ENCODE measurements around the gene TSPO.

TSPO gene

DNA sequence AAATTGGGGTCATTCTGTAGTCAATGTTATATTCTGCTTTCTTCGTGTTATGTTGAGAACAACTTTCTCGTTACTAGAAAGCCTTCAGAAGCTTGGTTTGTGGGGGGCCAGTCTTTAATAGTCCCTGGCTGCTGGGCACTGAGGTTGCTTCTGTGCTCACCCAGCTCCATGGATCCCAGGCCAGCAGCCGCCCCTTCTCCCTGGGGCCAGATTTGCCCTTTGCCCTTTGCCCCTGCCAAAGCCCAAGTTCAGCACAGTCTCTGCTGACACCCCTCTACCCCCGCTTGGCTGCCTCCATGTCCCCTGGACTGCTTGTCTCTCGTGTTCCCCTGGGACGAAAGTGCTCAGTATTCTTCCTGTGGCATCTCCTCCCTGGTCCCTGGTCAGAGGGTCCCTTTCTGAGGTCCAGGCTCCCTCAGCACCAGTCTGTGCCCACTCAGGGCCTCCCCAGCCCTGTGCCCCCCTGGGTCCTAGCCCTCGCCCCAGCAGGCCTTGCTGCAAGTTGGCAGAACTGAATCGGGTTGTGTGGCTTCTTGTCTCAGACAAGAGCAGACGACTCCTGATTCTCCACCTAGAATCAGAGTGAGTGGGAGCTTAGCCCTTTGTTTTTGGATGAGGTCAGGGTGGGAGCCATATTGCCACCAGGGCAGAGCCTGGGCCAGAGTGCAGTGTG is 6.7 kb downstream of the TSPO start:
- H3K27me3 ChIP-seq (ENCODE audit: low read depth), result no peaks in the 10 kb centered on the region
- no peaks in the 10 kb centered on the region for H3K9me3 ChIP-seq
- in situ Hi-C loops (cut with MboI; ENCODE audit: low sequenced_read_pairs), result no loop called here
- H3K4me1 ChIP-seq, result no peaks in the 10 kb centered on the region
- H3K4me3 ChIP-seq, result no peak overlapping the region
- DNase-seq (ENCODE audit: low spot score in 2 of 2), result no peak
- peaks cover 9% of the 10 kb centered on the region for H3K36me3 ChIP-seq (replicated peaks)

DNA sequence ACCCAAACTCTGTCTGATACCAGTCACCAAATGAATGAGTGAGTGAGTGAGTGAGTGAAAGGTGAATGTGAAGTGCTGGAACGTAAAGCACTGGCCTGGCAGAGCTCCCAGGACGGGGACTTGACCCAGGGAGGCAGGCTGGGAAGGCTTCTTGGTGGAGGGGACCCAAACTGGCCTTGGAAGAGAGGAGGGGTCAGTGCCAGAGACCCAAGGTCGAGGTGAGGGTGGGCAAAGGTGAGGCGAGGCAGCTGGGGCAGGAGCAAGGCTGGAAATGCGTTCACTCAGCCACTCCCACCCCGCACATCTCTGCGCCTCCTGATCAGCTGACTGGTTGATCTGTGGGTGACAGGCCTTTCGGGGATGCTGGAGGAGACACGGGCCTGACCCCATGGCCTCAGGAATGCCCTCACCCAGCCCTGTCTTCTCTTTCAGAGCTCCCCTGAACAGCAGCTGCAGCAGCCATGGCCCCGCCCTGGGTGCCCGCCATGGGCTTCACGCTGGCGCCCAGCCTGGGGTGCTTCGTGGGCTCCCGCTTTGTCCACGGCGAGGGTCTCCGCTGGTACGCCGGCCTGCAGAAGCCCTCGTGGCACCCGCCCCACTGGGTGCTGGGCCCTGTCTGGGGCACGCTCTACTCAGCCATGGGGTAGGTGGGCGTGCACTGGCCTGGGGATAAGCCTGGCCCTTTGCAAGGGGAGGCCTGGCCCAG is 7.6 kb downstream of the TSPO start:
- in situ Hi-C loops (cut with MboI; ENCODE audit: low sequenced_read_pairs), result no loop called here
- Histone ChIP-seq H3K4me3 (no peak overlapping the region), H3K4me1 (no peaks in the 10 kb centered on the region), H3K36me3 (replicated peaks) (peaks cover 9% of the 10 kb centered on the region), H3K27me3 (ENCODE audit: low read depth) (no peaks in the 10 kb centered on the region), H3K9me3 (no peaks in the 10 kb centered on the region)
- no peak for DNase-seq (ENCODE audit: low spot score in 2 of 2)

DNA sequence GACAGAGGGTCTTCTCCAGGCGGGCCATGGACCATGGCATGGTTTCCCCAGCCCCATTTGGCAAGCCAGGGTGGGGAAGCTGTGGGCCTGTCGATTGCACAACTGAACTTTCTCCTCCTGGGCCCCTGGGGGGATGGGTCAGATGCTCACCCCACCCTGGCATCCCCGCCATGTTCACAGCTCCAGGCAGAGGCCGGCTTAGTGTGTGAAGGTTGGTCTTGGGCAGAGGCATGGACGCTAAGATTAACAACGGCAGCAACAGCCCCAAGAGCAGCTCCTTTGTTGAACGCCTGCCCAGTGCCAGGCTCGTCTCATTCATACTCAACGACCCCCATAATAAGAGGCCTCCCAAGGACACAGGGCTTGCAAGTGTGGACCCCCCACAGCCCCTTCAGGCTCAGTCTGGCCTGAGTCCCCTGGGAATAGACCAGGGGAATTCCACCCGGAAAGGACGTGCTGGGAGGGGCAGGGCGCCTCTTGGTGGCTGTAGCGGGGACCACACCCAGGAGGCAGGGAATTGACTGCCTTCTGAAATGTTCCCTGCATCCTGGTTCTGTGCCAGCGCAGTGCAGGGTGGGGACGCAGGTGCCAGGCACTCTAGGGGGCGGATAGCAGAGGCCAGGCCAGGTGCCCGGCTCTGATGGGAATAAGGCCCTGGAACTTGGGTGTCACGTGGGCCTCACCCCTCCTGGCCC is 8.3 kb downstream of the TSPO start:
- in situ Hi-C loops (cut with MboI; ENCODE audit: low sequenced_read_pairs), result no loop called here
- DNase-seq (ENCODE audit: low spot score in 2 of 2), result peak in 1 of 2 experiments; percentile 61
- Histone ChIP-seq H3K36me3 (replicated peaks) (peaks cover 9% of the 10 kb centered on the region), H3K9me3 (no peaks in the 10 kb centered on the region), H3K4me3 (no peak overlapping the region), H3K27me3 (ENCODE audit: low read depth) (no peaks in the 10 kb centered on the region), H3K4me1 (no peaks in the 10 kb centered on the region)

DNA sequence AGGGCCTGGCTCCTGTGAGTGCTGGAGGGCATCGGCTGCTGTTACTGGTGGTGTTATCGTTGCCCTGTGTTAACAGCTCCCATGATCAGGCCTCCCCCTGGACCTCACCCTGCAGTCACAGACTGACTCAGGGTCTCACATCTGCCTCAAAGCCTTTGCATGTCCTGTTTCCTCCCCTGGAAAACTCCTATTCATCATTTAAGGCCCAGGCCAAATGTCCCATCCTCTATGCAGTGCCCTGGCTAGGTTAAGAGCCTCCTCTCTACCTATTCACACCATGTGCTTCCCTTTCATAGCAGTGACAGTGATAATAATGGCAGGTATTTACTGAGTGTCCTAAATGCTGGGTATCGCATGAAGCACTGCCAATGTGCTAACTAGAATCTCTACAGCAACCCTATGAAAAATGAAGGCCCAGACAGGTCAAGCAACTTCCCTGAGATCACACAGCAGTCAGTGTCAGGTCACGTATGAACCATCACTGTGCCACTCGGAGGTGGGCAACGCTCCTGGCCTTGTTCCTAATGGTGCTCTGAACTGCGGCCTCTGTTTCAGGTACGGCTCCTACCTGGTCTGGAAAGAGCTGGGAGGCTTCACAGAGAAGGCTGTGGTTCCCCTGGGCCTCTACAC is 9.3 kb downstream of the TSPO start:
- Histone ChIP-seq H3K36me3 (replicated peaks) (peaks cover 9% of the 10 kb centered on the region), H3K4me1 (no peaks in the 10 kb centered on the region), H3K4me3 (no peak overlapping the region), H3K27me3 (ENCODE audit: low read depth) (no peaks in the 10 kb centered on the region), H3K9me3 (no peaks in the 10 kb centered on the region)
- in situ Hi-C loops (cut with MboI; ENCODE audit: low sequenced_read_pairs), result no loop called here
- no peak for DNase-seq (ENCODE audit: low spot score in 2 of 2)

- Histone ChIP-seq H3K27me3 (ENCODE audit: low read depth) (no peaks in the 10 kb centered on the region), H3K4me1 (no peaks in the 10 kb centered on the region), H3K36me3 (replicated peaks) (peaks cover 8% of the 10 kb centered on the region), H3K9me3 (no peaks in the 10 kb centered on the region), H3K4me3 (no peak overlapping the region)
- DNase-seq (ENCODE audit: low spot score in 2 of 2), result no peak
- in situ Hi-C loops (cut with MboI; ENCODE audit: low sequenced_read_pairs), result no loop called here
These were observed 11.2 kb downstream of the TSPO start for GRCh38 chr22:43162412-43163150.

GRCh38 chr22:43163241-43163795 is 12.0 kb downstream of the TSPO start:
- H3K9me3 ChIP-seq, result no peaks in the 10 kb centered on the region
- H3K36me3 ChIP-seq (replicated peaks), result peaks cover 14% of the 10 kb centered on the region
- no peaks in the 10 kb centered on the region for H3K27me3 ChIP-seq (ENCODE audit: low read depth)
- in situ Hi-C loops (cut with MboI; ENCODE audit: low sequenced_read_pairs), result no loop called here
- no peak for DNase-seq (ENCODE audit: low spot score in 2 of 2)
- H3K4me1 ChIP-seq, result no peaks in the 10 kb centered on the region
- no peak overlapping the region for H3K4me3 ChIP-seq

DNA sequence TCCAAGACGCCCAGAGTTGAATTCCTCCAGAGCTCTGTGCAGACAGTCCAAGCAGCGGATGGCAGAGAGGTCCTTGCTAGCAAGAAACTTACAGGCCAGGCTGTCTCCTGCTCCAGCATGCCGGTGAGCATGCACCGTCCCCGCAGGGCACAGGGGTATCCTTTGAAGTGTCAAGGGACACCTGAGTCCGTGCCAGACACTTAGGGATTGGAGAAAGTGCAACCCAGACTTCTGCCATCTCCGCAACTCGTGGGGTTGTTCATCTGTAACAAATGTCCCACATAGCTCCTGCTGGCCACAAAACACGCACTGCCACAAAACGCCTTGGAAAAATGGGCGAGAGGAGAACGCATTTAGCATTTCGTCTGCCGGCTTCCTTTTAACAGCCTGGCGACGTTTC is 13.3 kb downstream of the TSPO start:
- Histone ChIP-seq H3K4me1 (no peaks in the 10 kb centered on the region), H3K9me3 (no peaks in the 10 kb centered on the region), H3K4me3 (no peak overlapping the region), H3K36me3 (replicated peaks) (peaks cover 26% of the 10 kb centered on the region), H3K27me3 (ENCODE audit: low read depth) (no peaks in the 10 kb centered on the region)
- in situ Hi-C loops (cut with MboI; ENCODE audit: low sequenced_read_pairs), result no loop called here
- DNase-seq (ENCODE audit: low spot score in 2 of 2), result peak in 1 of 2 experiments; percentile 42

- no peak for DNase-seq (ENCODE audit: low spot score in 2 of 2)
- H3K36me3 ChIP-seq (replicated peaks), result peaks cover 41% of the 10 kb centered on the region
- H3K9me3 ChIP-seq, result no peaks in the 10 kb centered on the region
- H3K27me3 ChIP-seq (ENCODE audit: low read depth), result no peaks in the 10 kb centered on the region
- in situ Hi-C loops (cut with MboI; ENCODE audit: low sequenced_read_pairs), result no loop called here
- no peaks in the 10 kb centered on the region for H3K4me1 ChIP-seq
- H3K4me3 ChIP-seq, result no peak overlapping the region
These were observed 15.0 kb downstream of the TSPO start for GRCh38 chr22:43166132-43166930.

DNA sequence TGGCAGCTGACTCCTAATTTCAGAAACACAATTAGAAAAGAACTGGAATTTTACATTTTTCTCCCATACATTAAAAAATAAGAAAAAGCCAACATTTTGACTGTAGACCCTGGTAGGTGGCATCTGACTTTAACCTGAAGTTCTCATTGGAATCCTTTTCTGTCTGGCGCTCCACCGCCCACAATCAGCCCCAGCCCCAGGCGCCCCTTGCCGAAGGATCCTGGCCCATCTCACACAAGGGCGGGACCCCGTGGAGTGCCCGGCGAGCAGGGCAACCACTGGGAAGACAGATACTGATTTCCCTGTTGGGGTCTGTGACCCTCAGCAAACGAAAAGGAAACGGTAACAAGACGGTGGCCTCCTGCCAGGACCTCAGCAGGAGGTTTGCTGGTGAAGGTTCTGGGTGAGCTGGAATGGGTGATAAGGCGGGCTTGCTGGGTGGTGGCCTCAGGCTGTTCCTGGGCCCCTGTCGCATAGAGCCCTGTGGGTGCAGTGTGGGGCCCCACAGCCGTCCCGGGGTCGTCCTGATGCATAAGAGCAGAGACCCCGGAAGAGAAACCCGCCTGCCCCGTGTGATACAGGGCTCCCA is 15.7 kb downstream of the TSPO start:
- H3K27me3 ChIP-seq (ENCODE audit: low read depth), result no peaks in the 10 kb centered on the region
- no peaks in the 10 kb centered on the region for H3K9me3 ChIP-seq
- DNase-seq (ENCODE audit: low spot score in 2 of 2), result no peak
- peaks cover 49% of the 10 kb centered on the region for H3K36me3 ChIP-seq (replicated peaks)
- H3K4me3 ChIP-seq, result no peak overlapping the region
- in situ Hi-C loops (cut with MboI; ENCODE audit: low sequenced_read_pairs), result no loop called here
- H3K4me1 ChIP-seq, result no peaks in the 10 kb centered on the region

DNA sequence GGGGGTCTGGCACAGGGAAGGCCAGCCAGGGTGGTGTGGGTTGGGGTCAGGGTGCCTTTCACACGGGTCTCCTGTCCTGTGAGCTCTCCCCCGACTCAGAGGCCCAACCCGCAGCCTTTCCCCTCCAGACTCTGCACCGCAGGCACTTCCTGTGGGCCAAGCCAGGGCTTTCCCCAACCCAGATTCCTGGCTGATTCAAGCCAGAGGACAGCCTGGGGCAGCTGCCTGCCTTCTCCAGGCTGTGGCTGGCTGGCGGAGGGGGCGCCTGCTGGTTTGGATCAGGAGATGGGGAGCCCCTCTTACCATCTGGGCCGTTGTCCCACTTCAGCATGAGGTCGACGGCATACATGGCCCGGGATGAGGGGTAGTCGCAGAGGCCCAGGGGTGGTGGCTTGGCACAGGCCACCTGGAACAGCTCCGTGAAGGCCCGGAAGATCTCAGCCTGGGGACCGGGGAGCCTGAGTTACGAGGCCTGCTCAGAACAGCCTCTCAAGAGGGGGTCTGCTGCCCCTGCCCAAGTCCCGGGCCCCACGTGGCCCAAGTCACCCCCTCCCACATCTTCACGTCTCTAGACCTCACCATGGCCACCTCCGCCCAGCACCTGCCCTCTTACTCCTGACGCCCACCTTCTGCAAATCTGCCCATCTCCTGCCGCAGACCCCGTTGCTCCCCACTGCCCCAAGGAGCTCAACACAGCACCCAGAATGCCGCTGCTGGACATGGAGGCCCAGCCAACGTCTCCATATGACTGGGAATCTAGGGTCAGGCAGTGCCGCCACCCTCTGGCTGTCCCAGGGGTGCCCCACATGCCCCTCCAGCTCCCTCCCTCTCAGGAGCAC is 17.3 kb downstream of the TSPO start:
- no peaks in the 10 kb centered on the region for H3K27me3 ChIP-seq (ENCODE audit: low read depth)
- H3K9me3 ChIP-seq, result no peaks in the 10 kb centered on the region
- peaks cover 58% of the 10 kb centered on the region for H3K36me3 ChIP-seq (replicated peaks)
- in situ Hi-C loops (cut with MboI; ENCODE audit: low sequenced_read_pairs), result no loop called here
- H3K4me3 ChIP-seq, result no peak overlapping the region
- no peak for DNase-seq (ENCODE audit: low spot score in 2 of 2)
- no peaks in the 10 kb centered on the region for H3K4me1 ChIP-seq

DNA sequence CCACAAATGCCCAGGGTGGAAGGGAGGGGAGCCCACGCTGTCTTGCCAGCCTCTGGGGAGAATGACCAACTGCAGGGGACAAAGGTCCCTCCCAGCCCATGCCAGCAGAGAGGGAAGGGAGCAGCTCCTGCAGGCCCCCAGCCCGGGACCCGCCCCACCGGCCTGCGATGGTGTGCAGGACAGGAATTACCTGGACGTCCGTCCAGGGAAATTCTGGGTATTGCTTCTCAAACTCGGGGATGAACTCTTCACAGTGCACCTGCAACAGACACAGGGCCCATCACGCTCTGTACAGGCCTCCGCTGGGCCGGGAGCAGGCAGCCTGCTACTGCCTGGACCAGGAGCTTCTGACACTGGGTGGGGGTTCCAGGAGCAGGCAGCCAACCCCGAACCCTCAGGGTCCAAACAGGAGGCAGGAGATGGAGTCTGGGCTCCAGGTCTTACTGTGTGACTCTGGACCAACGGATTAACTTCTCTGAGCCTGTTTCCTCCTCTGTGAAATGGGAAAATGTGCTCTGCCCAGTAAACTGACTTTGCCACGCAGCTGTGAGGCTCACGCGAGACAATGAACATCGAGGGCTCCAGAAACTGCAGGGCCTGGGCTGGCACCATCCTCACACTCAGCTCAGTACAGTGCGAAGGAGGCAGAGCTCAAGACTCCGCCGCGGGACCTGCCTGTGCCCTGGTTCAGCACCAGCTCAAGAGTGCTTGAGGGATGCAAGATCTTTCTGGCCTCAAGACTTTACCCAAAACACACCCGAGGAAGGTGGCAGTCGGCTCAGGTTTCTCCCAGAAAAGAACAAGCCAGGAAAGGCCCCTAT is 18.2 kb downstream of the TSPO start:
- Histone ChIP-seq H3K4me3 (no peak overlapping the region), H3K4me1 (no peaks in the 10 kb centered on the region), H3K36me3 (replicated peaks) (peaks cover 67% of the 10 kb centered on the region), H3K9me3 (no peaks in the 10 kb centered on the region), H3K27me3 (ENCODE audit: low read depth) (no peaks in the 10 kb centered on the region)
- in situ Hi-C loops (cut with MboI; ENCODE audit: low sequenced_read_pairs), result no loop called here
- DNase-seq (ENCODE audit: low spot score in 2 of 2), result no peak

Data from HAP-1 (cell line).